A549 (cell line): ENCODE data around the gene KIF3B.

Experiments used
- CEBPB ChIP-seq, 2 experiments: fragments of >200 bp in 1 of 2; sonication (Bioruptor Twin) in 1 of 2; formaldehyde crosslinking in 1 of 2; IDR thresholded peaks; 2 replicates each; pipeline ENCODE4 v1.6.1; 2012 to 2016
- CHD2 ChIP-seq: fragments of 150-350 bp; IDR thresholded peaks from 2 replicates; pipeline ENCODE4 v1.6.1; 2014; ENCODE audit warnings: low read length; ENCODE audit not compliant: partially characterized antibody
- RFX5 ChIP-seq: fragments of 450-650 bp; IDR thresholded peaks from 2 replicates; pipeline ENCODE4 v1.7.1; 2014; ENCODE audit warnings: antibody characterized with exemption, mild to moderate bottlenecking, moderate library complexity
- RNF2 ChIP-seq: fragments of 200-600 bp; sonication (generic); IDR thresholded peaks from 2 replicates; pipeline ENCODE4 v1.6.1; 2016; ENCODE audit warnings: low read depth, mild to moderate bottlenecking, antibody characterized with exemption, moderate library complexity, borderline replicate concordance
- TF ChIP-seq, protein P1 (sequence below): fragments of >200 bp; sonication (Bioruptor Twin); formaldehyde crosslinking; IDR thresholded peaks from 3 replicates; pipeline ENCODE4 v1.5.1; 2016
- TF ChIP-seq, protein P2 (sequence below): fragments of 150-350 bp; IDR thresholded peaks from 2 replicates; pipeline ENCODE4 v1.6.1; 2014; ENCODE audit warnings: low read depth, mild to moderate bottlenecking, low read length

DNA sequence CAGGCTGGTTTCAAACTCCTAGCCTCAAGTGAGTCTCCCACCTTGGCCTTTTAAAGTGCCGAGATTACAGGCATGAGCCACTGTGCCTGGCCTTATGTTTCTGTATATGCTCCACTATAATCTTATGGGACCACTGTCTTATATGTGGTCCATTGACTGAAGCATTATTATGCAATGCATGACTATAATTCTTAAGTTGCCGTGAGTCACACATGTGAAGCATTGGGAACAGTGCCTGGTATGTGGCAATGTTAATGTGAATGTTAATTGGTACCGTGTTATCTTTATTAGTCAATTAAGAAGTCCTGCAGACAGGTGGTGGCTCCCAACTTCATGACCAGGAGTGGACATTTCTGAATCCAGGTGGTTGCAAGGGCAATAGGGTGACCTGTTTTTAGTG lies 66.0 kb downstream of the KIF3B start:
- TF ChIP-seq CEBPB (IDR thresholded peaks at IDR 0.05) (no peak), RNF2 (no peak), CHD2 (no peak), RFX5 (no peak)
- TF ChIP-seq, protein P1, sequence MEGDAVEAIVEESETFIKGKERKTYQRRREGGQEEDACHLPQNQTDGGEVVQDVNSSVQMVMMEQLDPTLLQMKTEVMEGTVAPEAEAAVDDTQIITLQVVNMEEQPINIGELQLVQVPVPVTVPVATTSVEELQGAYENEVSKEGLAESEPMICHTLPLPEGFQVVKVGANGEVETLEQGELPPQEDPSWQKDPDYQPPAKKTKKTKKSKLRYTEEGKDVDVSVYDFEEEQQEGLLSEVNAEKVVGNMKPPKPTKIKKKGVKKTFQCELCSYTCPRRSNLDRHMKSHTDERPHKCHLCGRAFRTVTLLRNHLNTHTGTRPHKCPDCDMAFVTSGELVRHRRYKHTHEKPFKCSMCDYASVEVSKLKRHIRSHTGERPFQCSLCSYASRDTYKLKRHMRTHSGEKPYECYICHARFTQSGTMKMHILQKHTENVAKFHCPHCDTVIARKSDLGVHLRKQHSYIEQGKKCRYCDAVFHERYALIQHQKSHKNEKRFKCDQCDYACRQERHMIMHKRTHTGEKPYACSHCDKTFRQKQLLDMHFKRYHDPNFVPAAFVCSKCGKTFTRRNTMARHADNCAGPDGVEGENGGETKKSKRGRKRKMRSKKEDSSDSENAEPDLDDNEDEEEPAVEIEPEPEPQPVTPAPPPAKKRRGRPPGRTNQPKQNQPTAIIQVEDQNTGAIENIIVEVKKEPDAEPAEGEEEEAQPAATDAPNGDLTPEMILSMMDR, result no peak
- TF ChIP-seq, protein P2, sequence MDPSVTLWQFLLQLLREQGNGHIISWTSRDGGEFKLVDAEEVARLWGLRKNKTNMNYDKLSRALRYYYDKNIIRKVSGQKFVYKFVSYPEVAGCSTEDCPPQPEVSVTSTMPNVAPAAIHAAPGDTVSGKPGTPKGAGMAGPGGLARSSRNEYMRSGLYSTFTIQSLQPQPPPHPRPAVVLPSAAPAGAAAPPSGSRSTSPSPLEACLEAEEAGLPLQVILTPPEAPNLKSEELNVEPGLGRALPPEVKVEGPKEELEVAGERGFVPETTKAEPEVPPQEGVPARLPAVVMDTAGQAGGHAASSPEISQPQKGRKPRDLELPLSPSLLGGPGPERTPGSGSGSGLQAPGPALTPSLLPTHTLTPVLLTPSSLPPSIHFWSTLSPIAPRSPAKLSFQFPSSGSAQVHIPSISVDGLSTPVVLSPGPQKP, result no peak
